Hepatic stellate cell (primary cell): ENCODE results near the gene EIF4E.
A peak's percentile ranks its signal among the peaks of the same experiment; 100 is the strongest.
"Not testable (repeated sequence)": the region's sequence is repeated elsewhere in the genome, so short reads cannot be mapped to it uniquely, and the experiment has no call there.

Experiments used
- DNase-seq: peaks from one replicate; pipeline ENCODE4 v3.0.0; 2011; ENCODE audit warnings: low spot score

EIF4E gene

DNA sequence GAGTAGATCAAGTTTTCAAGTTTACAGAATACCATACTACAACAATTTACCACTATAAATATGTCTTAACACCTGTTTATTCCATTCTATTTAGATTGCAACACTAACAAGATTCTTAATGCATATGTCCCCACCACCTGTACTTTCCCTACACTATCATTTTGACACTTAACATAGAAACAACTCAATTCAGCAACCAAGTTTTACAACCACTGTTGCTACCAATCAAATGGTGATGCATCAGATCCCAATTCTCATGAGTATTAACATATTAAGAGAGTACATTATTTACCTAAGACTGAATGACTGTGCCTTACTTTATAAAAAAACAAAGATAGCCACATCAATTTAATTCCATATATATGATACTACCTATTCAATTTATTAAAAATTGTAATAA lies 49.4 kb downstream of the EIF4E start:
- DNase-seq: no peak

DNA sequence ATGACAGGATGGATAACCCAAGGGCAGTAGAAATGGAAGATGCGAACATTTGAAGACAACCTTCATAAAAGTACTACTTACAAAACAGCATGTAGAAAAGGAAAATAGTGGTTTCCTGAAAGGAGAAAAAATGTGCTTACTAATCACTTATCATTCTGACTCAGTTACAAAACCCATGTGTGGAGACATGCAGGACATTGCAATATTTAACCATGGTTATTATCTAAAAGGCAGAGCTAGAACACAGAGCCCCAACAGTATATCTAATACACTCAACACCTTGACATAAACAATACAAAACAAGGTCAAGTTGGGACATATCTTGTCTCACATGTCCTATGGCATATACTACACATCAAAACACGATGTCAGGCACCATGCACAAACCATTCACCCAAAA lies 55.9 kb downstream of the EIF4E start:
- peak; percentile 12 for DNase-seq

DNA sequence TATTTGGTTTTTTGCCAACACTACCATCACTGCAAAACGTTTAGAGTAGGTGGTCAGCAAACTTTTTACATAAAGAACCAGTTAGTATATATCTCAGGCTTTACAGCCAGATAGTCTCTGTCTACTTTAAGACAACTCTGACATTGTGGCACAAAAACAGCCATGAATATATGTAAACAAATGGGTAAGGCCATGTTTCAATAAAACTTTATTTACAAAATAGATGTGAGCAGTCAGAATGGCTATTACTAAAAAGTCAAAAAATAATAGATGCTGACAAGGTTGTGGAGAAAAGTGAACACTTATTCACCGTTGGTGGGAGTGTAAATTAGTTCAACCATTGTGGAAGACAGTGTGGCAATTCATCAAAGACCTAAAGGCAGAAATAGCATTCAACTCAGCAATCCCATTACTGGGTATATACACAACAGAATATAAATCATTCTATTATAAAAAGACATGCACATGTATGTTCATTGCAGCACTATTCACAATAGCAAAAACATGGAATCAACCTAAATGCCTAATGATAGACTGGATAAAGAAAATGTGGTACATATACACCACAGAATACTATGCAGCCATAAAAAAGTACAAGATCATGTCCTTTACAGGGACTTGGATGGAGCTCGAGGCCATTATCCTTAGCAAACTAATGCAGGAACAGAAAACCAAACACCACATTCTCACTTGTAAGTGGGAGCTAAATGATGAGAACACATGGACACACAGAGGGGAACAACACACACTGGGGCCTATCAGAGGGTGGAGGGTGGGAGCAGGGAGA lies 56.6 kb downstream of the EIF4E start:
- DNase-seq: not testable (repeated sequence)

DNA sequence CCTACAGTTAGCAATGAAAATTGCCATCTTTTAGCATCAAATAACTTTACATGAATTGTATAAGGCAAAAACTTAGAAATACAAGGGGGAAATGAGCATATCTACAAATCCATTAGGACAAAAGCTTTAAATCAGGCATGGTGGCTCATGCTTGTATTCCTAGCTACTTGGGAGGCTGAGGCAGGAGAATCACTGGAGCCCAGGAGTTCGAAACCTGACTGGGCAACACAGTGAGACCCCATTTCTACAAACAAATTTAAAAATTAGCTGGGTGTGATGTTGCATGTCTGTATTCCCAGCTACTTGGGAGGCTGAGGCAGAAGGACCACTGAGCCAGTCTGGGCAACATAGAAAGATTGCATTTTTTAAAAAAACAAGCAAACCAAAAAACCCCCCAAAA lies 61.3 kb downstream of the EIF4E start:
- DNase-seq: no peak

- DNase-seq: no peak
Measured at GRCh38 chr4:98865059-98865458, 63.9 kb downstream of the EIF4E start.

DNA sequence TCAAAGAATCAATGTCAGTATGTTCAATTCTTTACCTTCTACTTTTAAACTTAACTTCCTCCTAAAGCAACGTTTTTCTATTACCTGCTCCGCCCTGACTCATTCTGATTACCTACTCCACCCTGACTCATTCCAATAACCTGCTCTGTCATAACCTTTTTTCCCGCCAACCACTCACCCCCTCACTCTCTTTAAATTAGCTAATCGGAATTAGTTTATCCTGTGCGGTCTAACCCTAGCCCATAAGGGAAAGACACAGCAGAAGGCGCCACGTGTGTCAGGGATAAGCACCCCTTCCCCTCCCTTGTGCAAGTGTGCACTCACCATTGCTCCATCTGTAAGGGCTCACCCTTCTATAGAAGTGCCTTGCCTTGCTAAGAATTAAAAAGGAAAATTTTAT lies 64.4 kb downstream of the EIF4E start:
- no peak for DNase-seq

- no peak for DNase-seq
Measured at GRCh38 chr4:98862371-98862770, 66.6 kb downstream of the EIF4E start.

- no peak for DNase-seq
Measured at GRCh38 chr4:98861100-98861884, 67.6 kb downstream of the EIF4E start.

DNA sequence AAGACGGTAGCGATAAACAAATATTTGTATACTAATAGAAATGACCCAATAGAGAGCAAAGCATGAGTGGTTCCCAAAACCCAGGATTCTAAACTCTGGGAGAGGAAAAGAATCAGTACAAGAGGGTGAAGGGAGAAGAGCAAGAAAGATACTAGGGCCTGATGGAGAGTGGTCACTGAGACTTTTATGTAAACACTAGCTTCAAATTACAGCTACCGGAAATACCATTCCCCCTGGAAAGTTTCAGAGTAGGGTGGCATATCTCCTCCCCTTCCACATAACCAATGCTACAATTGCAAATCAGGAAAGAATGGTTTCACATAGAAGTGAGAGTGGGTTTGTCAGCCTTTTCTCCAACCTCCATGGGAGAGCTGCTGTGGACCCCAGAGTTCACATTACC lies 77.1 kb downstream of the EIF4E start:
- peak; percentile 26 for DNase-seq

GRCh38 chr4:98850937-98851336 lies 78.0 kb downstream of the EIF4E start:
- DNase-seq: no peak

DNA sequence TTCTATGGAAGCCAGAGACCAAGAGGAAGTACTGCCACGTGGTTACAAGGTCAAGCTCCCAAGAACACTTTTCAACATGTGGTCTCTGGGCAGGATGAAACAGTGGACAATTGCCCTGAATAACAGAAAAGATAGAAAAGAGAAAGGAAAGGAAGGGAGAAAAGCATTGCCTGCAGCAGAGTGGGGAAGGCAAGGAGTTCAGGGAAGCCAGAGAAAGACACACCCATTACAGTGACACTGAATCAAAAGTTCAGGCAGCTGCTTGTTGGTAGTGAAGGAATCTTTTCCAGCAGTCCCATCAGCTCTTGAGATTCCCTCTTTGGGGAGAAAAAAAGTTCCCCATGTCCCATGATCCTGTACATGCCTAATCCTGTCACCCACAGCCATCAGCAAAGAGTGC lies 80.5 kb downstream of the EIF4E start:
- no peak for DNase-seq

- DNase-seq: no peak
Measured at GRCh38 chr4:98845960-98846359, 83.0 kb downstream of the EIF4E start.

GRCh38 chr4:98842917-98843316 lies 86.0 kb downstream of the EIF4E start:
- DNase-seq: not testable (repeated sequence)

DNA sequence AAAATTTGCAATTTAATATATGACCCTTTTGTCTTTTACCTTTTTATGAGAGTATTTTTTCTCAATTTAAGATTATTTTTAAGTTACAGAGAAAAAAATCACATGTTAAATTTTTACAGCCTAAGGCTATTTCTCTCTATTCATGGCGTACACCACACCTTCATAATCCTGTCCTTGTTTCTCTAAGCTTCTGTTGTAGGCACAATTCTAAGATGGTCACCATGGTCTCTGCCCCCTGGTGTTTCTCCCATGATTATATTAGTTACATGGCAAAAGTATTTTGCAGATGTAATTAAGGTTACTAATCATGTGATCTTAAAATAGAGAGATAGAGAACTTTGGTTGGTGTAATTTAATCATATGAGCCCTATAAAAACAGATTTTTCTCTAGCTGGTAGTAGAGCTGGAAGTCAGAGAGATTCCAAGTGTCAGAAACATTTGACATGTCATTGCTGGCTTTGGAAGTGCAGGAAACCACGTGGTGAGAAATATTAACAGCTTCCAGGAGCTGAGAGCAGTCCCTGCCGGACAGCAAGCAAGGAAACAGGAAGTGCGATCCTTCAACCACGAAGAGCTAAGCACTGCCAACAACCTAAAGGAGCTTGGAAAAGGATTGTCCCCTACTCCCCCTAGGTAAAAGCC lies 89.8 kb downstream of the EIF4E start:
- DNase-seq: peak; percentile 9

DNA sequence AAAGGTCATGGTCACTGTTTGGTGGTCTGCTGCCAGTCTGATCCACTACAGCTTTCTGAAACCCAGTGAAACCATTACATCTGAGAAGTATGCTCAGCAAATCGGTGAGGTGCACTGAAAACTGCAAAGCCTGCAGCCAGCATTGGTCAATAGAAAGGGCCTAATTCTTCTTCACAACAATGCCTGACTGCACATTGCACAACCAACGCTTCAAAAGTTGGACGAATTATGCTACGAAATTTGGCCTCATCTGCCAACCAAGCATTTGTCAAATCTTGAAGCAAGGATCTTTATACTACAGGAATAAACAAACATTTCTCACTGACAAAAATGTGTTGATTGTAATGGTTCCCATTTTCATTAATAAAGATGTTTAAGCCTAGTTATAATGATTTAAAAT lies 90.4 kb downstream of the EIF4E start:
- no peak for DNase-seq

DNA sequence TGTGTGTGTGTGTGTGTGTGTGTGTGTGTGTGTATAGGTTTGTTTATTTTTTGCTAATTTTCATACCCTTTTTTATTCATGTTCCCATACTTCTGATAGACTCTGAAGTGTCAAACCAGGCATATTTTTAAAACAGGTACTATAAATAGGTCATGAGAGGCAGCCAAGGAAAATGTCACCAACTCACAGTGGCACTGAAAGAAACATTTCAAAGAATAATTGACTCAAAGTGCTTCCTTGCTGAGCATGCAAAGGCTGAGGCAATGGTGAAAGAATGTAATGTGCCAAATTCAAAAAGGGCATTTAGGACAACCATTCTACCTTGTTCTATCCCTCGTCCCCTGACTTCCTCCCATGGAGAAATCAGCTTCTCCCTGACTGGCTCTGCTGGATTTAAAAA lies 95.5 kb downstream of the EIF4E start:
- no peak for DNase-seq

GRCh38 chr4:98831036-98831435 lies 97.9 kb downstream of the EIF4E start:
- not testable (repeated sequence) for DNase-seq
